ENCODE data around the gene PRR7. TPM values are rescaled to one million over a fixed set of nuclear protein-coding genes. Genes with fewer than 3 reads are reported as not detected.

The PRR7 gene
- total and polyA plus RNA-seq, 2 of the 13 experiments (the other 11 are each of a cell fraction or from before 2014, with no cell fraction given), result 4.8 to 5.0 TPM

- no peak for TF ChIP-seq BCLAF1 (IDR thresholded peaks at IDR 0.05)
- no peak for TF ChIP-seq SMAD9 (CRISPR knock-in tag; IDR thresholded peaks at IDR 0.05)
- no peak for TF ChIP-seq ZNF770 (CRISPR knock-in tag; IDR thresholded peaks at IDR 0.05)
- TF ChIP-seq FOSL1 (CRISPR knock-in tag; IDR thresholded peaks at IDR 0.05; ENCODE audit: borderline replicate concordance), result no peak
- TF ChIP-seq KMT2A (CRISPR knock-in tag; IDR thresholded peaks at IDR 0.05), result no peak
- TF ChIP-seq MEIS1 (CRISPR knock-in tag; IDR thresholded peaks at IDR 0.05; ENCODE audit: borderline replicate concordance), result 0 out of 2 replicates have a peak, but pooled peaks have one; percentile 18
- TF ChIP-seq ZFYVE20 (CRISPR knock-in tag; IDR thresholded peaks at IDR 0.05; ENCODE audit: borderline replicate concordance, low read depth), result no peak
- TF ChIP-seq SNAPC4 (CRISPR knock-in tag; IDR thresholded peaks at IDR 0.05), result no peak
- TF ChIP-seq NFE2L2 (IDR thresholded peaks at IDR 0.05; ENCODE audit: low read length), result no peak
- TF ChIP-seq KMT2B (CRISPR knock-in tag; IDR thresholded peaks at IDR 0.05), result no peak
- no peak for TF ChIP-seq ZFY (CRISPR knock-in tag; IDR thresholded peaks at IDR 0.05)
- no peak for TF ChIP-seq CHCHD3 (CRISPR knock-in tag; IDR thresholded peaks at IDR 0.05)
- no peak for TF ChIP-seq ZC3H13 (CRISPR knock-in tag; IDR thresholded peaks at IDR 0.05)
- TF ChIP-seq SAP130 (CRISPR knock-in tag; IDR thresholded peaks at IDR 0.05; ENCODE audit: low read depth), result 0 out of 2 replicates have a peak, but pooled peaks have one; percentile 10
- no peak for TF ChIP-seq SKIL (CRISPR knock-in tag; IDR thresholded peaks at IDR 0.05; ENCODE audit: borderline replicate concordance)
- no peak for TF ChIP-seq NR3C1 (CRISPR knock-in tag; IDR thresholded peaks at IDR 0.05)
- no peak for TF ChIP-seq GTF2F1 (IDR thresholded peaks at IDR 0.05; ENCODE audit: low read length)
- no peak for TF ChIP-seq ONECUT2 (CRISPR knock-in tag; IDR thresholded peaks at IDR 0.05)
Measured at GRCh38 chr5:177447066-177447610, 524 bp downstream of the PRR7 start (continued).

Measured in HepG2 (cell line).